Measurements from ENCODE around the gene FAM187B.
"Not testable (repeated sequence)": the region's sequence is repeated elsewhere in the genome, so short reads cannot be mapped to it uniquely, and the experiment has no call there.

FAM187B gene

GRCh38 chr19:35236638-35237400 lies 8.3 kb upstream of the FAM187B start:
- no peak for DNase-seq (ENCODE audit: low read depth)

- no peak for DNase-seq (ENCODE audit: low read depth)
Measured at GRCh38 chr19:35232912-35233311, 4.4 kb upstream of the FAM187B start.

GRCh38 chr19:35231956-35232645 lies 3.6 kb upstream of the FAM187B start:
- DNase-seq (ENCODE audit: low read depth) = no peak

- DNase-seq (ENCODE audit: low read depth) = no peak
Measured at GRCh38 chr19:35229601-35230000, 1.1 kb upstream of the FAM187B start.

- no peak for DNase-seq (ENCODE audit: low read depth)
Measured at GRCh38 chr19:35226748-35227147, 1.8 kb downstream of the FAM187B start.

GRCh38 chr19:35225951-35226350 lies 2.6 kb downstream of the FAM187B start:
- DNase-seq (ENCODE audit: low read depth) = no peak

GRCh38 chr19:35224681-35225571 lies 3.6 kb downstream of the FAM187B start:
- no peak for DNase-seq (ENCODE audit: low read depth)

GRCh38 chr19:35223862-35224505 lies 4.6 kb downstream of the FAM187B start:
- DNase-seq (ENCODE audit: low read depth) = peak; percentile 48

- no peak for DNase-seq (ENCODE audit: low read depth)
Measured at GRCh38 chr19:35223084-35223790, 5.3 kb downstream of the FAM187B start.

GRCh38 chr19:35222373-35223015 lies 6.0 kb downstream of the FAM187B start:
- no peak for DNase-seq (ENCODE audit: low read depth)

- DNase-seq (ENCODE audit: low read depth) = not testable (repeated sequence)
Measured at GRCh38 chr19:35220973-35221590, 7.5 kb downstream of the FAM187B start.

GRCh38 chr19:35220315-35220921 lies 8.1 kb downstream of the FAM187B start:
- no peak for DNase-seq (ENCODE audit: low read depth)

GRCh38 chr19:35219008-35219407 lies 9.5 kb downstream of the FAM187B start:
- no peak for DNase-seq (ENCODE audit: low read depth)

GRCh38 chr19:35217649-35217990 lies 10.9 kb downstream of the FAM187B start:
- no peak for DNase-seq (ENCODE audit: low read depth)

- no peak for DNase-seq (ENCODE audit: low read depth)
Measured at GRCh38 chr19:35216833-35217648, 11.5 kb downstream of the FAM187B start.

GRCh38 chr19:35216016-35216832 lies 12.3 kb downstream of the FAM187B start:
- peak; percentile 26 for DNase-seq (ENCODE audit: low read depth)

GRCh38 chr19:35214766-35215422 lies 13.6 kb downstream of the FAM187B start:
- no peak for DNase-seq (ENCODE audit: low read depth)

Measured in EH (cell line).